Tibial nerve (tissue), 4 donors: Measurements from ENCODE around the gene SH2D3C. TPM values are rescaled to one million over a fixed set of nuclear protein-coding genes. Genes with fewer than 3 reads are reported as not detected.

Source experiments
- DNase-seq, 2 donors: peaks; one replicate each; pipeline ENCODE4 v3.0.0-alpha.2; 2019; ENCODE audit warnings: low spot score in 2 of 2
- H3K27ac ChIP-seq, 4 donors: fragments of 200-600 bp; sonication (generic) in 3 of 4; one replicate each; pipeline ENCODE4 v1.5.1; 2017 to 2019; ENCODE audit warnings: mild to moderate bottlenecking in 1 of 4
- H3K27me3 ChIP-seq, 2 donors: fragments of 200-600 bp; sonication (generic) in 1 of 2; one replicate each; pipeline versions ENCODE4 v1.5.1 to v1.6.0; 2017 to 2019
- H3K36me3 ChIP-seq, 3 donors: fragments of 200-600 bp; sonication (generic); one replicate each; pipeline ENCODE4 v1.5.1; 2018 to 2019
- H3K4me1 ChIP-seq, 4 donors: fragments of 200-600 bp; sonication (generic) in 3 of 4; one replicate each; pipeline ENCODE4 v1.5.1; 2017 to 2019
- H3K4me3 ChIP-seq, 4 donors: fragments of 200-600 bp; sonication (generic) in 3 of 4; one replicate each; pipeline ENCODE4 v1.5.1; 2017 to 2019; ENCODE audit warnings: mild to moderate bottlenecking in 1 of 4, moderate library complexity in 1 of 4
- H3K9me3 ChIP-seq, 4 donors: fragments of 200-600 bp; sonication (generic) in 3 of 4; one replicate each; pipeline ENCODE4 v1.5.1; 2017 to 2019
- CTCF ChIP-seq, 5 experiments: fragments of 200-600 bp in 3 of 5; fragments of 450-650 bp in 2 of 5; sonication (generic) in 3 of 5; IDR thresholded peaks; one replicate each; pipeline ENCODE4 v1.5.1; 2016 to 2019; ENCODE audit warnings: antibody characterized with exemption in 5 of 5, mild to moderate bottlenecking in 3 of 5, moderate library complexity in 2 of 5
- EP300 ChIP-seq, 2 donors: sonication (generic); formaldehyde crosslinking; IDR thresholded peaks; one replicate each; pipeline ENCODE4 v1.6.1; 2017; ENCODE audit warnings: antibody characterized with exemption in 2 of 2, mild to moderate bottlenecking in 1 of 2
- POLR2A ChIP-seq, 2 donors: fragments of 450-650 bp; IDR thresholded peaks; one replicate each; pipeline ENCODE4 v1.6.1; 2017; ENCODE audit warnings: antibody characterized with exemption in 2 of 2, mild to moderate bottlenecking in 2 of 2, moderate library complexity in 2 of 2
- WGBS, 2 donors: methylation state at CpG; one replicate each; pipeline ENCODE4 v1.1.5; 2018; 5-methylcytosine and 5-hydroxymethylcytosine counted together
- total RNA-seq, 4 donors: library from RNA; depleted of rRNA; stranded (reverse); fragments of >200 nt; gene quantifications; one replicate each; pipeline ENCODE4 v1.1.0, GENCODE V29; 2016

SH2D3C gene
- total RNA-seq, 4 donors from 2014 or later: 4.2 to 18.9 (median 13.4) TPM

- peaks cover 0 to 52% (median 0%) of the 10 kb centered on the region in 3 donors for H3K36me3 ChIP-seq
- peak; percentile 86 to 91 for TF ChIP-seq POLR2A (IDR thresholded peaks at IDR 0.05)
- peak; percentile 78 to 87 for TF ChIP-seq EP300 (IDR thresholded peaks at IDR 0.05)
- peak; percentile 94 to 99 (median 98) for TF ChIP-seq CTCF (IDR thresholded peaks at IDR 0.05)
These were observed 43.5 kb downstream of the SH2D3C start, which contains the start of gene TOR2A for GRCh38 chr9:127734747-127735529. TOR2A (minus strand) TSS chr9:127735294; CDS start chr9:127735270, 24 bp downstream.

GRCh38 chr9:127734247-127734746 lies 44.2 kb downstream of the SH2D3C start:
- Histone ChIP-seq H3K36me3 (peaks cover 0 to 49% (median 0%) of the 10 kb centered on the region in 3 donors), H3K4me3 (peak overlapping the region; percentile 56 to 91 (median 84)), H3K9me3 (no peaks in the 10 kb centered on the region), H3K4me1 (peaks cover 0 to 23% (median 10%) of the 10 kb centered on the region in 4 donors), H3K27ac (peak overlapping the region; percentile 85 to 99 (median 96)), H3K27me3 (no peaks in the 10 kb centered on the region)
- no peak for TF ChIP-seq EP300 (IDR thresholded peaks at IDR 0.05)
- no peak for TF ChIP-seq POLR2A (IDR thresholded peaks at IDR 0.05)
- TF ChIP-seq CTCF (IDR thresholded peaks at IDR 0.05): no peak
- 36 to 46% methylated on average over 5 to 19 of the region's 22 CpGs for WGBS, 2 donors
- no peak for DNase-seq

More at GRCh38 chr9:127734747-127735529, 43.5 kb downstream of the SH2D3C start, which contains the start of gene TOR2A:
- H3K27me3 ChIP-seq: no peaks in the 10 kb centered on the region
- H3K4me3 ChIP-seq: peak within 1 kb of the TSS; percentile 56 to 91 (median 84)
- no peaks in the 10 kb centered on the region for H3K9me3 ChIP-seq
- WGBS, 2 donors: 0 to 1% methylated on average over 29 to 54 of the region's 76 CpGs
- peak within 1 kb of the TSS; percentile 85 to 99 (median 96) for H3K27ac ChIP-seq
- DNase-seq: peak; percentile 93 to 95
- H3K4me1 ChIP-seq: peaks cover 0 to 27% (median 11%) of the 10 kb centered on the region in 4 donors

- Histone ChIP-seq H3K27me3 (no peaks in the 10 kb centered on the region), H3K9me3 (no peaks in the 10 kb centered on the region), H3K27ac (peak overlapping the region in 1 of 4 donors; percentile 10), H3K4me1 (peaks cover 0 to 23% (median 10%) of the 10 kb centered on the region in 4 donors), H3K4me3 (no peak overlapping the region), H3K36me3 (peaks cover 0 to 42% (median 0%) of the 10 kb centered on the region in 3 donors)
- WGBS, 2 donors: 71 to 91% methylated on average over 2 of the region's 2 CpGs
- TF ChIP-seq CTCF (IDR thresholded peaks at IDR 0.05) (no peak), EP300 (IDR thresholded peaks at IDR 0.05) (no peak), POLR2A (IDR thresholded peaks at IDR 0.05) (no peak)
- no peak for DNase-seq
These were observed 44.9 kb downstream of the SH2D3C start for GRCh38 chr9:127733614-127734013.

GRCh38 chr9:127732444-127732843 lies 46.0 kb downstream of the SH2D3C start:
- H3K27ac ChIP-seq: no peak overlapping the region
- peaks cover 0 to 23% (median 10%) of the 10 kb centered on the region in 4 donors for H3K4me1 ChIP-seq
- no peaks in the 10 kb centered on the region for H3K9me3 ChIP-seq
- 93 to 94% methylated on average over 21 of the region's 21 CpGs for WGBS, 2 donors
- no peak for TF ChIP-seq EP300 (IDR thresholded peaks at IDR 0.05)
- no peak for TF ChIP-seq CTCF (IDR thresholded peaks at IDR 0.05)
- no peak for TF ChIP-seq POLR2A (IDR thresholded peaks at IDR 0.05)
- no peak overlapping the region for H3K4me3 ChIP-seq
- DNase-seq: no peak
- H3K27me3 ChIP-seq: no peaks in the 10 kb centered on the region
- H3K36me3 ChIP-seq: peaks cover 0 to 38% (median 0%) of the 10 kb centered on the region in 3 donors

GRCh38 chr9:127731938-127732337 lies 46.5 kb downstream of the SH2D3C start:
- DNase-seq: no peak
- no peaks in the 10 kb centered on the region for H3K9me3 ChIP-seq
- peaks cover 0 to 38% (median 0%) of the 10 kb centered on the region in 3 donors for H3K36me3 ChIP-seq
- WGBS, 2 donors: 53 to 67% methylated on average over 16 of the region's 16 CpGs
- H3K27ac ChIP-seq: no peak overlapping the region
- TF ChIP-seq EP300 (IDR thresholded peaks at IDR 0.05) (no peak), POLR2A (IDR thresholded peaks at IDR 0.05) (no peak), CTCF (IDR thresholded peaks at IDR 0.05) (no peak)
- H3K4me1 ChIP-seq: peaks cover 0 to 23% (median 10%) of the 10 kb centered on the region in 4 donors
- no peaks in the 10 kb centered on the region for H3K27me3 ChIP-seq
- H3K4me3 ChIP-seq: no peak overlapping the region
